GM18502 (cell line): ENCODE data around the gene CRYBG2.
A peak's percentile ranks its signal among the peaks of the same experiment; 100 is the strongest.

Experiments used
- ATAC-seq: cut with Tn5 transposase; IDR thresholded peaks from one replicate; pipeline ENCODE4 v1.9.1; 2021; ENCODE audit warnings: mild to moderate bottlenecking; ENCODE audit not compliant: unreplicated experiment, poor library complexity

The CRYBG2 gene

DNA sequence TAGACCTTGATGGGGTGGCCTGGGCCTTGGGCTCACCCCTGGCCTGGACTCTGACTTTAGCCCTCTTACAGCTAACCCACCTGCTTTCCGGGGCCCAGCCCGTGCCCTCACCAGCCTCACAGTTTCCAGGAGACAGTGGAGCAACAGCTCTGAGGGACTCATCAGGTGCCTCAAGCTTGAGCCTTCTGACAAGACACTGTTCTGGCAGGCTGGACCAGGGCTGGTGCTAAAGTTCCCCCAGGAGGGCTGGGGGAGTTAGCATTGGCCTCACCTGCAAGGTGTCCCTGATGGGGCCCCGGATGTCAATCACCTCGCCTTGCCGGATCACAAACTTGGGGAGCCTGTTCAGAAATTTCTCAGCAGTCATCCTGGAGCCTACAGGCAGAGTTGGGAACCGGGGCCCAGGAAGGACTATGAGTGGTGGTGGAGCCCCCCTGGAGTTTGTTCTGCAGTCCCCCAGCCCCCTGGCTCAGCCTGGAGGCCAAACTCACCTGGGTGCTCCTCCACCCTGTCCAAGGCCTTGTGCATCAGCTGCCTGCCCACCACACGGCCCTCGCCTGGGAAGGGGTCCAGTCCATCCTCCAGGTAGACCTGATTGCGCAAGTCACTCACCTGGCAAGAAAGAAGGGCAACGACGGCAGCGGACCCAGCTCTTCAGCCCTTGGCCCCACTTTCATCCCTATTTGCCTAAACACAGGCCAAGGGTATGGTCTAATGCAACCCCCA, 69.9 kb downstream of the CRYBG2 start:
- ATAC-seq = no peak

- ATAC-seq = no peak
Observed at GRCh38 chr1:26283279-26283853, 70.6 kb downstream of the CRYBG2 start.

DNA sequence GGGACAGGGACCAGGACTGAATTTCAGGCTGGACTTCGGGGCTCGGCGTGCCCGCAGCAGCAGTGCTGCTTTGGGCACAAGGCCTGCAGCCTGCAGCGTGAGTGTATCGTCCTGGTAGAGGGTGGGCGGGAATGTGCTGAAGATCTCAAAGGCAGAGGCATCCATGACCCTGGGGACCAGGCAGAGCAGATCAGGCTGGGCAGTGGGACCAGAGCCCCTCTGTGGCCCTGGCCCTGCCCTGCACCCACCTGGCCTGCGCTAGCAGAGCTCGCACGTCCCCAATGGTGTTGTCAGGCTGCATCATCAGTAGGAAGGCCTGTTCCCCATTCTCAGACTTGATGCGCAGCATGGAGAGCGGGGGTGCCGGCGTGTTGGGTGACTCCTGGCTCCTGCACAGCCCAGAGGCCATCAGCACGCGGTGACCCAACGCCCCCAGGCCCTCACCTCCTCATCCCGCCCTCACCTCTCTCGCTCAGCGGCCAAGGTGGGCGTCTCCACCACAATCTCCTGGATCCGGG, 71.5 kb downstream of the CRYBG2 start:
- no peak for ATAC-seq

DNA sequence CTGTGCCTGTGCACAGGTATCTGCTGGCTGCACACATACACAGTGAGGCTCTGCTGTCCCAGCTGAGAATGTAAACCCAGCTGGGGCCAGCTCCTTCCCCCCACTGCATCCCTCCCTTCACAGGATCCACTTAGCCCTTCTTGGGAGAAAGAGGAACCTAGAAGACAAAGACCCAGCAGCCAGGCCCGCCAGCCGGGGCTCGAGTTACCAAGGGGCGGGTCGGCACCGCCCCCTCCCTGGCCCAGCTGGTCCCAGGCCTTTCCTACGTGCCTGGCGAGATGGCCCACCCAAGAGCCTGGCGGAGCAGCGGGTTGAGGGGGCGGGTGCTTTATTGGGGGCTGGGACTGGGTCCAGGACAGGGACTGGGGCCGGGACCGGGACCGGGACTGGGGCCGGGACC, 72.0 kb downstream of the CRYBG2 start:
- ATAC-seq = no peak

DNA sequence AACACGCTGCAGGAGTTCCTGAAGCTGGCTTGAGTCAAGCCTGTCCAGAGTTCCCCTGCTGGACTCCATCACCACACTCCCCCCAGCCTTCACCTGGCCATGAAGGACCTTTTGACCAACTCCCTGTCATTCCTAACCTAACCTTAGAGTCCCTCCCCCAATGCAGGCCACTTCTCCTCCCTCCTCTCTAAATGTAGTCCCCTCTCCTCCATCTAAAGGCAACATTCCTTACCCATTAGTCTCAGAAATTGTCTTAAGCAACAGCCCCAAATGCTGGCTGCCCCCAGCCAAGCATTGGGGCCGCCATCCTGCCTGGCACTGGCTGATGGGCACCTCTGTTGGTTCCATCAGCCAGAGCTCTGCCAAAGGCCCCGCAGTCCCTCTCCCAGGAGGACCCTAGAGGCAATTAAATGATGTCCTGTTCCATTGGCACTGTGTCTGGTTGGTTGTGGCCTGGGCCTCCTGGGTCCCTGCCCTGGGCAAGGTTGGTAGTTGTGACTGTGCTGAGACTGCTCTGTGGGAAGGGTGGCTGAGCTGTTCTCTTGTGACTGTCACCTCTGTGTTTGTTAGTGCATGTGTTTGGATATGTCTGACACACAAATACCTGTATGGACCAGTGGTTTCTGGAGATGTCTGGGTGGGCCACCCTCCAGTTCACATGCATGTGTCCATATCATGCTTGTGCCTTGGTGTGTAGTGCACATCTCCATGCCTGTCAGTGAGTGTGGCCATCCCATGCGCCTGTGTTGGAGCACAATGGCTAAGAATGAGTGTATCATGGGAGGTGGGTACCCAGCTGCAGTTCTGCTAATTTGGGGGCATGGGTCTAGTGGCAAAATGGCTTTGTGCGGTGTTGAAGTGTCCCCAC, 72.6 kb downstream of the CRYBG2 start:
- ATAC-seq = no peak

DNA sequence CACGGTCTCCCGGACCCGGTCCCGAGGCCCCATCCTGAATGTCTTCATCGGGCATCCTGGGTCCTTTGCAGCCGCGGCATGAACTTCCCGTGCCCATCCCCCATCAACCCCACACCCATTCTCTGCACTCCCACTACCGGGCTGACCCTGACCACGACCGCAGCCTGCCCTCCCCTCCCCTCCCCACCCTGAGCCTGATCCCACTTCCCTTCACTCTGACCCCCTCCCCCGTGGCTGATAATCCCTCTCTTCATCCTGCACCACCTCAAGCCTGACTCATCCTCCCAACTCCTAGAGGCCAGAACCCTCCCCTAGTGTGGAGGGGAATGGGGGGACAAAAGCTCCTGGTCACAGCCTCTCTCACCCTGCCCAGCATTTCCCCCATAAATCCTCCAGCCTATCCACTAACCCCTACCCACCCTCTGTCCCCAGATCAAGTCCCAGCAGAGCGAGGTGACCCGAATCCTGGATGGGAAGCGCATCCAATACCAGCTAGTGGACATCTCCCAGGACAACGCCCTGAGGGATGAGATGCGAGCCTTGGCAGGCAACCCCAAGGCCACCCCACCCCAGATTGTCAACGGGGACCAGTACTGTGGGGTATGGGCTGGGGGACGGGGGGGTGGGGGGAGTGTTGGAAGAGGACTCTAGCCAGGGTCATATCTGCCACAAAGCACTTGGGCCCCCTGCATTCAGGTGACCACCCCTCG, 73.4 kb downstream of the CRYBG2 start:
- no peak for ATAC-seq

DNA sequence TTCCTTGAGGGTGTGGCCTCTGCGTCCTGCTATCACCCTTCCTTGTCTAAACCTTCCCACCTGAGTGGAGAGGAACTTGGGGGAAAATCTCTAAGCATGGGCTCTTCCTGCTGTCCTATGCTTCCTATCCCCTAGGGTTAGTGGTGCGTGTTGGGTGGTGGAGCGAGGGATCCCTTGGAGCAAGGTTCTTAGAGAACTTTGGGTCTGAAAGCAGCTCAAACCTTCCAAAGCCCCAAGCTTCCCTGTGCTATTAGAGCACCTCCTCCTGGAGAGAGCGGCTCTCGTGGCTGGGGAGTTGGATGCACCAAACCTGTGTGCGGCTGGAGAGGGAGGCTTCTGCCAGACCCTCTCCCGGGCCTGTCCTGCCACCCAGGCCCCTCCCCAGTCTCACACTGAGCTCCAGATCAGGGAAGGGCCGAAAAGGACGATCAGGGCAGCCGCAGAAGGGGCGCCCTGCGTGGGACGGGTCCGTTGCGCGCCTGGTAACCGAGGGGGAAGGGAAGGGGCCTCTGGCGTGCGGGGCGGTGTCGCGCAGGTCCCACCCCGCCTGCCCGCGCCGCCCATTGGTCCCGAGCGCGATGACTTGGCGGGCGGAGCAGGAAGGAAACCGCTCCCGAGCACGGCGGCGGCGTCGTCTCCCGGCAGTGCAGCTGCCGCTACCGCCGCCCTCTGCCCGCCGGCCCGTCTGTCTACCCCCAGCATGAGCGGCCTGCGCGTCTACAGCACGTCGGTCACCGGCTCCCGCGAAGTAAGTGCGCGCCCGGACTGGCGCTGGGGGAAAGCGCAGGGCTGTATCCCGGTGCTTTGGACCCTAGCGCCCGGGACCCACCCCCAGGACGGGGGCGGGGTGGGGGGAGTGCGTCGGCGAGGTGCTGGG, 74.2 kb downstream of the CRYBG2 start, which contains the start of gene SH3BGRL3:
Gene SH3BGRL3 (plus strand): TSS at position 631 of the 877 bp plus-strand sequence. CDS start 70 bp downstream, at position 701.
- ATAC-seq = peak; percentile 55

- ATAC-seq = no peak
Observed at GRCh38 chr1:26278724-26279455, 75.0 kb downstream of the CRYBG2 start.

DNA sequence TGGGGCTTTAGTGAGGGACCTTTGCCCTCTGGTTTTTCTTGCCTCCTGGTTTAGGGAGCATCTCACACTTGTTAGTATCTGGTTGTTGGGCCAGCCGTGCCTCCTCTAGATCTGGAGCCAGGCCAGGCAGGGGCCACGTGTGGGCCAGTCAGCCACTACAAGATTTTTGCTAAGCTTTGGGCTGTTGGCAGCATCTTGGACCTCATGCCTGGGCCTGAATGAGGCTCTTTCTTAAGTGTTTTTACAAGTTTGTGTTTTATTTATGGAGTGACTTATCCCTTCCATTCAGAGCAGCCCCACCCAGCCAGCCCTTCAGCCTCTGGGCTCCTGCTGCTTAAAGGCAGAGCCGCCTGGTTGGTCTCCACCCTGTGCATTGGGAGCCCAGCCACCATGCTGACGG, 75.6 kb downstream of the CRYBG2 start:
- ATAC-seq = no peak

DNA sequence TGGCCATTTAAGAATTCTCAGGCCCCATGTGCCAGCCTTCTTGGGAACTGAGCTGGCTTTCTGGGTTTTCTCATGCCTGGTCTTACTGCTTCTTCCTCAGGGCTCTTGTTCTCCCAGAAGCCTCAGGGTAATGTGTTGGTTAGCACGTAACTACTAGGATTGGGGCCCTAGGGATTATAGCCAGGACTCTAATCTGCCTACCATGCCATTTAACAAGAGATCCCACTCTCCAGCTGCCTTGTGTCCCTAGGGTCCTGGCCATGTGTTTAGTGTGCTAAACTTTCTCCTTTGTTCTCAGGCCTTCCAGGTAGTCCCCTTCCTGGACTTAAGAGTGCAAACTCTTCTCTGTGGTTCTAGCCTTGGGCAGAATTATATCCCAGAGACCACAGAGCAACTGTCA, 76.2 kb downstream of the CRYBG2 start:
- ATAC-seq = no peak

DNA sequence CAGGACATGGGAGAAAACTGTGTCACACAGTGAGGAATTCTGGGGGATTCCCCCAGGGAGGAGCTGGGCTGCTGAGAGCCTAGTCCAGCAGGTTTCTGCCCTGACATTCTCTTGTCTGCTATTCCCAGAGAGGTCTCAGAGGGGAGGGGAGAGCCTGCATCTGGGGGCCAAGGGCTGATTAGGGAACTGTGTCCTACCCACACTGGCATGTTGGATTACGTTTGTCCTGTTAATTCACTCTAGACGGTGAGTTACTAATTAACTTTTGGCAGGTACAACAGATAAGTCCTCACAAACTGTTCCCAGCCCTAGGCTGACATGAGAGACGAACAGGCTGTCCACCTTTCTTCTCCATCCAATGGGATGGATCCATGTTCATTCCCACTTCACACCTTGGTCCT, 76.7 kb downstream of the CRYBG2 start:
- no peak for ATAC-seq

GRCh38 chr1:26276432-26276838, 77.5 kb downstream of the CRYBG2 start:
- no peak for ATAC-seq

DNA sequence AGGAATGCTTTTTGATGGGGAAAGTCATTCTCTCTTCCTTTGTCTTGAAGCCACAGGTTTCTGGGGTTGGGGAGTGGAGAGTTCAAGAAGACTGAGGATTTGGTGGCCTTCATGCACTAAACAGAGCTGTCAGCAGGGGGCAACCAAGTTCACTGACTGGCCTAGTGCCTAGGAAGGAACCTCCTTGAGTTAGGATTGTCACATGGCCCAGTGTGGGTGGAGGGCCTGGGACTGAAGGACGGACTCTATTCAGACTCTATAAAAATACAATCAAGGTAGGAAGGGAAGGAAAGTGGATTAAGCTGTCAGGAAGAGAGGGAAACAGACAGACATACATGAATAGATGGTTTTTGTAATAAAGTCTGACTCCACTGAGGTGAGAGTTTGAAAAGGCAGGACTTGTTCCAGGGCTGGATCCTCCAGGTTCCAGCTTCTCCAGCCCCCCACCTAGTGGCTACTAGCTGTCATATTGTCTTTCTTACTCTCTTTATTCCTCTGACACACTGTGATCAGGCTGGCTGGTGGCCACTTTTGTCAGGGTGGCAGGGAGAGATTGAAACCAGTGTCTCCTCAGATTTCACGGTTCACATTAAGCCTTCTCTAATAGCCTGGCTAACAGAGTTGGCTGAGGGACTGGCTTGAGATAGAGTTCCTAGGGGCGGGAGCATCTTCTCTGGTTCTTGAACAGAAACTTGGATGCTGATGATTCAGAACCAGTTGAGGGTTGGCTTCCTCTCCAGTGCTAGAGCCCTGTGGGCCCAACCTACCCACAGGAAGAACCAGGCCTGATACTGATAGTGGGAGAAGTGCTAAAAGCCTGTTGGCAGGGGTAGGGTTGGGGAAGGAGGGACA, 78.1 kb downstream of the CRYBG2 start:
- no peak for ATAC-seq

GRCh38 chr1:26274801-26275425, 79.0 kb downstream of the CRYBG2 start:
- ATAC-seq = no peak
